Right lobe of liver (tissue), 6 donors: ENCODE results near the gene BMS1. TPM values are rescaled to one million over a fixed set of nuclear protein-coding genes. Genes with fewer than 3 reads are reported as not detected.

Experiments used
- ATAC-seq, 4 donors: fragments of 200-7000 bp; cut with Tn5 transposase; one replicate each; pipeline ENCODE4 v1.9.1; 2020; ENCODE audit warnings: mild to moderate bottlenecking in 4 of 4, moderate library complexity in 4 of 4
- DNase-seq, 3 donors: peaks; one replicate each; pipeline ENCODE4 v3.0.0-alpha.2; 2020
- H3K27ac ChIP-seq, 3 donors: fragments of 200-600 bp; one replicate each; pipeline ENCODE4 v1.8.0; 2022
- H3K27me3 ChIP-seq, 2 donors: fragments of 200-600 bp; one replicate each; pipeline ENCODE4 v1.8.0; 2022
- H3K36me3 ChIP-seq, 4 donors: fragments of 200-600 bp; sonication (generic) in 1 of 4; one replicate each; pipeline versions ENCODE4 v1.5.1 to v1.8.0; 2017 to 2022; ENCODE audit warnings: control low read depth in 1 of 4
- H3K4me1 ChIP-seq, 4 donors: fragments of 200-600 bp; sonication (generic) in 1 of 4; one replicate each; pipeline versions ENCODE4 v1.5.1 to v1.8.0; 2017 to 2022; ENCODE audit warnings: control low read depth in 1 of 4
- H3K4me3 ChIP-seq, 3 donors: fragments of 200-600 bp; one replicate each; pipeline ENCODE4 v1.8.0; 2022
- H3K9me3 ChIP-seq, 4 donors: fragments of 200-600 bp; sonication (generic) in 1 of 4; one replicate each; pipeline versions ENCODE4 v1.5.1 to v1.8.0; 2017 to 2022; ENCODE audit warnings: control low read depth in 1 of 4
- CTCF ChIP-seq, 4 donors: fragments of 200-600 bp in 3 of 4; fragments of 450-650 bp in 1 of 4; IDR thresholded peaks; one replicate each; pipeline versions ENCODE4 v1.5.1 to v1.8.0; 2016 to 2022; ENCODE audit warnings: antibody characterized with exemption in 4 of 4, mild to moderate bottlenecking in 2 of 4
- POLR2A ChIP-seq: fragments of 450-650 bp; IDR thresholded peaks from one replicate; pipeline ENCODE4 v1.6.1; 2017; ENCODE audit warnings: antibody characterized with exemption, mild to moderate bottlenecking
- WGBS: methylation state at CpG from one replicate; pipeline ENCODE4 v1.1.6; 2018; ENCODE audit warnings: low coverage, low lambda C conversion rate; ENCODE audit not compliant: insufficient coverage; ENCODE audit errors: missing lambda C conversion rate; 5-methylcytosine and 5-hydroxymethylcytosine counted together
- intact Hi-C, 2 donors: fragments of 100-400 bp; cut with DNase I; formaldehyde crosslinking; loops; one replicate each; pipeline versions ENCODE4 v1.11.2 to v1.14.1; 2022
- total RNA-seq, 6 experiments: library from RNA; depleted of rRNA in 2 of 6; stranded (reverse); fragments of >200 nt in 2 of 6; fragmentation: NEBNext Ultra II Directional in 3 of 6; extraction: Animal tissue kit (Norgen Biotek cat#: 25700) in 3 of 6; gene quantifications; one replicate each; pipeline versions ENCODE4 v1.1.0 to v1.2.4, GENCODE V29; 2016 to 2023
- donor health status: DM: no; HTN: yes; CAD: no.
- donor health status: DM: no; HTN: no; CAD: no.
- donor health status: DM: no; HTN: no; CAD: no.
- donor health status: DM: no; HTN: yes; CAD: no.
- donor health status: DM: no; HTN: yes; CAD: no.

Gene BMS1
- total RNA-seq, 6 experiments from 2014 or later: 4.1 to 8.3 (median 5.8) TPM

- ATAC-seq: no peak
- 100% methylated on average over 1 of the region's 13 CpGs for WGBS
- intact Hi-C loops: loop anchor here in 1 of 2 donors (10.0 kb wide), 1 partner anchor 227 kb away; no protein-coding TSS in a partner anchor
- H3K27me3 ChIP-seq: no peaks in the 10 kb centered on the region
- no peak for DNase-seq
- H3K27ac ChIP-seq: no peak overlapping the region
- no peaks in the 10 kb centered on the region for H3K9me3 ChIP-seq
- no peak for TF ChIP-seq POLR2A
- no peak for TF ChIP-seq CTCF (IDR thresholded peaks at IDR 0.05)
- no peaks in the 10 kb centered on the region for H3K36me3 ChIP-seq
- no peaks in the 10 kb centered on the region for H3K4me1 ChIP-seq
- H3K4me3 ChIP-seq: no peak overlapping the region
Measured at GRCh38 chr10:42878134-42878820, 95.7 kb downstream of the BMS1 start.

- no peak for ATAC-seq
- no peaks in the 10 kb centered on the region for H3K27me3 ChIP-seq
- no peaks in the 10 kb centered on the region for H3K4me1 ChIP-seq
- TF ChIP-seq POLR2A (no peak), CTCF (IDR thresholded peaks at IDR 0.05) (no peak)
- no peak overlapping the region for H3K4me3 ChIP-seq
- no CpG with 5 or more reads among the region's 3 CpGs for WGBS
- H3K36me3 ChIP-seq: no peaks in the 10 kb centered on the region
- no peak for DNase-seq
- H3K27ac ChIP-seq: no peak overlapping the region
- intact Hi-C loops: loop anchor here in 1 of 2 donors (10.0 kb wide), 1 partner anchor 226 kb away; no protein-coding TSS in a partner anchor
- H3K9me3 ChIP-seq: no peaks in the 10 kb centered on the region
Measured at GRCh38 chr10:42878821-42879195, 96.2 kb downstream of the BMS1 start.

GRCh38 chr10:42879380-42880254, 97.0 kb downstream of the BMS1 start:
- 51% methylated on average over 15 of the region's 30 CpGs for WGBS
- TF ChIP-seq POLR2A (no peak), CTCF (IDR thresholded peaks at IDR 0.05) (no peak)
- Histone ChIP-seq H3K36me3 (no peaks in the 10 kb centered on the region), H3K9me3 (no peaks in the 10 kb centered on the region), H3K27ac (no peak overlapping the region), H3K27me3 (no peaks in the 10 kb centered on the region), H3K4me3 (no peak overlapping the region), H3K4me1 (no peaks in the 10 kb centered on the region)
- DNase-seq (no peak), ATAC-seq (no peak)
- intact Hi-C loops: loop anchor here in 1 of 2 donors (10.0 kb wide), 1 partner anchor 225 kb away; no protein-coding TSS in a partner anchor

GRCh38 chr10:42880255-42880620, 97.6 kb downstream of the BMS1 start:
- Histone ChIP-seq H3K27ac (no peak overlapping the region), H3K36me3 (no peaks in the 10 kb centered on the region), H3K9me3 (no peaks in the 10 kb centered on the region), H3K27me3 (no peaks in the 10 kb centered on the region), H3K4me1 (no peaks in the 10 kb centered on the region), H3K4me3 (no peak overlapping the region)
- TF ChIP-seq POLR2A: no peak
- no peak for TF ChIP-seq CTCF (IDR thresholded peaks at IDR 0.05)
- ATAC-seq (no peak), DNase-seq (no peak)
- WGBS: 88% methylated on average over 12 of the region's 16 CpGs
- intact Hi-C loops: no loop called here
